CD14-positive monocyte (primary cell): ENCODE results near the gene NCAM1. TPM values are rescaled to one million over a fixed set of nuclear protein-coding genes. Genes with fewer than 3 reads are reported as not detected.

ENCODE experiments used
- DNase-seq, 3 donors: peaks; one replicate each; pipeline ENCODE4 v3.0.0-alpha.2; 2011 to 2022
- H2AFZ ChIP-seq: 2 replicates; pipeline ENCODE4 v1.6.0; 2012; ENCODE audit warnings: mild to moderate bottlenecking, low read depth, low read length, inconsistent platforms; ENCODE audit not compliant: insufficient read depth, poor library complexity, severe bottlenecking
- H3K27ac ChIP-seq, 2 donors: 1 replicate in 1 of 2; 2 replicates in 1 of 2; pipeline ENCODE4 v1.5.1; 2012 to 2013; ENCODE audit warnings: low read length in 2 of 2, control low read depth in 1 of 2, inconsistent platforms in 1 of 2, low read depth in 1 of 2, mild to moderate bottlenecking in 1 of 2
- H3K27me3 ChIP-seq, 2 donors: one replicate each; pipeline versions ENCODE4 v1.6.0 to v1.6.1; 2011 to 2013; ENCODE audit warnings: low read length in 2 of 2; ENCODE audit not compliant: control insufficient read depth in 2 of 2, insufficient read depth in 2 of 2
- H3K36me3 ChIP-seq, 2 donors: replicated peaks in 1 of 2; 1 replicate in 1 of 2; 2 replicates in 1 of 2; pipeline versions ENCODE4 v1.5.1 to v1.6.1; 2012 to 2013; ENCODE audit warnings: low read length in 2 of 2, control low read depth in 1 of 2, inconsistent platforms in 1 of 2, mild to moderate bottlenecking in 1 of 2; ENCODE audit not compliant: insufficient read depth in 2 of 2, control insufficient read depth in 1 of 2
- H3K4me1 ChIP-seq, 2 donors: 1 replicate in 1 of 2; 2 replicates in 1 of 2; pipeline versions ENCODE4 v1.5.1 to v1.6.1; 2012 to 2013; ENCODE audit warnings: low read length in 2 of 2, control low read depth in 1 of 2, inconsistent platforms in 1 of 2, mild to moderate bottlenecking in 1 of 2, moderate library complexity in 1 of 2; ENCODE audit not compliant: insufficient read depth in 2 of 2, control insufficient read depth in 1 of 2
- H3K4me2 ChIP-seq: replicated peaks from 2 replicates; pipeline ENCODE3; 2012; ENCODE audit warnings: low read length, moderate library complexity, mild to moderate bottlenecking; ENCODE audit not compliant: poor library complexity, severe bottlenecking; ENCODE audit errors: extremely low read depth
- H3K4me3 ChIP-seq, 3 experiments: fragments of 200-600 bp in 1 of 3; sonication (generic) in 1 of 3; replicated peaks in 1 of 3; 1 replicate in 2 of 3; 2 replicates in 1 of 3; pipeline ENCODE4 v1.5.1; 2011 to 2013; ENCODE audit warnings: low read length in 3 of 3, mild to moderate bottlenecking in 3 of 3, control low read depth in 2 of 3, low read depth in 2 of 3, inconsistent platforms in 1 of 3, moderate library complexity in 1 of 3
- H3K79me2 ChIP-seq: 2 replicates; pipeline ENCODE4 v1.6.0; 2012; ENCODE audit warnings: mild to moderate bottlenecking, control low read depth, inconsistent platforms, low read length, moderate library complexity; ENCODE audit not compliant: insufficient read depth
- H3K9ac ChIP-seq: 2 replicates; pipeline ENCODE4 v1.6.0; 2017; ENCODE audit warnings: low read length, mild to moderate bottlenecking; ENCODE audit not compliant: insufficient read depth, poor library complexity, severe bottlenecking
- H3K9me3 ChIP-seq, 2 donors: replicated peaks in 1 of 2; 1 replicate in 1 of 2; 2 replicates in 1 of 2; pipeline versions ENCODE4 v1.5.1 to v1.6.1; 2012 to 2013; ENCODE audit warnings: low read length in 2 of 2, control low read depth in 1 of 2; ENCODE audit not compliant: control insufficient read depth in 1 of 2, insufficient read depth in 1 of 2
- H4K20me1 ChIP-seq: 2 replicates; pipeline ENCODE4 v1.6.0; 2012; ENCODE audit warnings: mild to moderate bottlenecking, low read length, control low read depth, moderate library complexity; ENCODE audit not compliant: insufficient read depth
- H3K27ac Mint-ChIP-seq, 7 donors: one replicate each; pipeline ENCODE4 v1.8.0; 2020; ENCODE audit warnings: mild to moderate bottlenecking in 7 of 7, mixed read lengths in 7 of 7, moderate library complexity in 6 of 7, inconsistent platforms in 2 of 7
- H3K27me3 Mint-ChIP-seq, 3 donors: one replicate each; pipeline ENCODE4 v1.8.0; 2021 to 2022; ENCODE audit warnings: low read depth in 3 of 3, mild to moderate bottlenecking in 3 of 3, mixed read lengths in 3 of 3, moderate library complexity in 3 of 3, inconsistent platforms in 1 of 3
- H3K36me3 Mint-ChIP-seq, 2 donors: one replicate each; pipeline ENCODE4 v1.8.0; 2020; ENCODE audit warnings: mixed read lengths in 2 of 2, inconsistent platforms in 1 of 2, mild to moderate bottlenecking in 1 of 2
- H3K4me1 Mint-ChIP-seq: one replicate; pipeline ENCODE4 v1.8.0; 2020; ENCODE audit warnings: mild to moderate bottlenecking, mixed read lengths
- H3K4me3 Mint-ChIP-seq, 2 donors: one replicate each; pipeline ENCODE4 v1.8.0; 2020; ENCODE audit warnings: mild to moderate bottlenecking in 2 of 2, mixed read lengths in 2 of 2, moderate library complexity in 1 of 2
- H3K9me3 Mint-ChIP-seq, 7 donors: one replicate each; pipeline ENCODE4 v1.8.0; 2020 to 2022; ENCODE audit warnings: mixed read lengths in 7 of 7, mild to moderate bottlenecking in 6 of 7, moderate library complexity in 6 of 7, inconsistent platforms in 2 of 7
- CTCF ChIP-seq: fragments of 200-600 bp; IDR thresholded peaks from one replicate; pipeline ENCODE4 v1.8.0; 2022; ENCODE audit warnings: antibody characterized with exemption, mild to moderate bottlenecking
- WGBS: methylation state at CpG from one replicate; pipeline ENCODE4 v1.1.5; 2013; ENCODE audit warnings: missing lambda C conversion rate; ENCODE audit not compliant: insufficient coverage; 5-methylcytosine and 5-hydroxymethylcytosine counted together
- intact Hi-C, 2 donors: fragments of 100-400 bp; cut with micrococcal nuclease; formaldehyde crosslinking; loops; one replicate each; pipeline versions ENCODE4 v1.15.0 to v1.15.1; 2023
- polyA plus RNA-seq, 3 donors: library from polyadenylated mRNA; depleted of rRNA in 1 of 3; unstranded in 2 of 3; stranded (reverse) in 1 of 3; fragments of 300-500 nt in 2 of 3; fragments of >200 nt in 1 of 3; fragmentation: Illumina TruSeq in 2 of 3; gene quantifications; 1 replicate in 2 of 3; 2 replicates in 1 of 3; pipeline ENCODE4 v1.2.3, GENCODE V29; 2012 to 2021

Gene NCAM1
- polyA plus RNA-seq, 3 donors, result 0.65 to 0.69 TPM; not detected in 1

- H3K4me3 ChIP-seq, result no peak overlapping the region
- Mint-ChIP-seq H3K9me3 (peaks cover 0 to 22% (median 14%) of the 10 kb centered on the region in 7 donors), H3K27me3 (peaks cover 55 to 73% (median 61%) of the 10 kb centered on the region in 3 donors), H3K27ac (no peak overlapping the region), H3K4me1 (peaks cover 23% of the 10 kb centered on the region), H3K36me3 (peaks cover 5 to 10% of the 10 kb centered on the region in 2 donors), H3K4me3 (peak overlapping the region in 1 of 2 donors; percentile 60)
- peaks cover 52 to 66% of the 10 kb centered on the region in 2 donors for H3K27me3 ChIP-seq
- no peak overlapping the region for H3K9ac ChIP-seq
- intact Hi-C loops, result no loop called here
- H3K27ac ChIP-seq, result no peak overlapping the region
- no peaks in the 10 kb centered on the region for H4K20me1 ChIP-seq
- no peaks in the 10 kb centered on the region for H3K36me3 ChIP-seq
- no peaks in the 10 kb centered on the region for H3K79me2 ChIP-seq
- peak overlapping the region; percentile 3 for H2AFZ ChIP-seq
- WGBS, result no CpG with 5 or more reads among the region's 4 CpGs
- DNase-seq, result no peak
- H3K4me2 ChIP-seq, result no peak overlapping the region
- H3K9me3 ChIP-seq, result peaks cover 0 to 6% of the 10 kb centered on the region in 2 donors
- no peak for TF ChIP-seq CTCF
- peaks cover 23 to 30% of the 10 kb centered on the region in 2 donors for H3K4me1 ChIP-seq
These were observed 2.5 kb upstream of the NCAM1 start for GRCh38 chr11:112958670-112959069.

GRCh38 chr11:112961751-112962578 is 745 bp downstream of the NCAM1 start:
- no peak for TF ChIP-seq CTCF
- peaks cover 0 to 22% (median 18%) of the 10 kb centered on the region in 7 donors for H3K9me3 Mint-ChIP-seq
- H3K27ac Mint-ChIP-seq, result peak overlapping the region in 2 of 7 donors; percentile 45 to 72
- H3K36me3 ChIP-seq, result no peaks in the 10 kb centered on the region
- peak overlapping the region; percentile 46 to 85 (median 48) for H3K4me3 ChIP-seq
- peak overlapping the region; percentile 88 for H3K4me2 ChIP-seq
- H3K4me1 ChIP-seq, result peaks cover 23 to 30% of the 10 kb centered on the region in 2 donors
- no peaks in the 10 kb centered on the region for H4K20me1 ChIP-seq
- H3K27me3 ChIP-seq, result peaks cover 79 to 94% of the 10 kb centered on the region in 2 donors
- H3K27me3 Mint-ChIP-seq, result peaks cover 71 to 91% (median 76%) of the 10 kb centered on the region in 3 donors
- peaks cover 24% of the 10 kb centered on the region for H3K4me1 Mint-ChIP-seq
- H3K9ac ChIP-seq, result peak overlapping the region; percentile 40
- DNase-seq, result peak; percentile 4 to 26 (median 14)
- H3K4me3 Mint-ChIP-seq, result peak overlapping the region; percentile 89 to 99
- no peak overlapping the region for H3K27ac ChIP-seq
- H3K9me3 ChIP-seq, result peaks cover 0 to 11% of the 10 kb centered on the region in 2 donors
- WGBS, result under 1% methylated on average over 76 of the region's 82 CpGs
- peaks cover 5 to 10% of the 10 kb centered on the region in 2 donors for H3K36me3 Mint-ChIP-seq
- H3K79me2 ChIP-seq, result no peaks in the 10 kb centered on the region
- H2AFZ ChIP-seq, result peak overlapping the region; percentile 79
- intact Hi-C loops, result no loop called here
